Stimulated activated effector memory CD8-positive, alpha-beta T cell treated with anti-CD3 and anti-CD28 coated beads, Interleukin-12 subunit alpha, Interleukin-12 subunit beta, amount 100 ng/mL, for 72 hours (primary cell): ENCODE results near the gene RUNDC3A.
"Not testable (repeated sequence)": the region's sequence is repeated elsewhere in the genome, so short reads cannot be mapped to it uniquely, and the experiment has no call there.

ENCODE experiments used
- ATAC-seq: fragments of 150-1000 bp; cut with Tn5 transposase; 2 replicates; pipeline ENCODE4 v1.10.0; 2021
- DNase-seq, 2 donors: peaks; one replicate each; pipeline ENCODE4 v3.0.0; 2021 to 2022; ENCODE audit warnings: low spot score in 2 of 2
- H3K27ac Mint-ChIP-seq: one replicate; pipeline ENCODE4 v1.8.0; 2022; ENCODE audit warnings: mild to moderate bottlenecking, mixed read lengths
- H3K36me3 Mint-ChIP-seq: one replicate; pipeline ENCODE4 v1.8.0; 2022; ENCODE audit warnings: mild to moderate bottlenecking, mixed read lengths
- H3K4me1 Mint-ChIP-seq: one replicate; pipeline ENCODE4 v1.8.0; 2022; ENCODE audit warnings: mixed read lengths
- H3K4me3 Mint-ChIP-seq: one replicate; pipeline ENCODE4 v1.8.0; 2022; ENCODE audit warnings: mild to moderate bottlenecking, mixed read lengths
- H3K9me3 Mint-ChIP-seq: one replicate; pipeline ENCODE4 v1.8.0; 2022; ENCODE audit warnings: mixed read lengths

Gene RUNDC3A

DNA sequence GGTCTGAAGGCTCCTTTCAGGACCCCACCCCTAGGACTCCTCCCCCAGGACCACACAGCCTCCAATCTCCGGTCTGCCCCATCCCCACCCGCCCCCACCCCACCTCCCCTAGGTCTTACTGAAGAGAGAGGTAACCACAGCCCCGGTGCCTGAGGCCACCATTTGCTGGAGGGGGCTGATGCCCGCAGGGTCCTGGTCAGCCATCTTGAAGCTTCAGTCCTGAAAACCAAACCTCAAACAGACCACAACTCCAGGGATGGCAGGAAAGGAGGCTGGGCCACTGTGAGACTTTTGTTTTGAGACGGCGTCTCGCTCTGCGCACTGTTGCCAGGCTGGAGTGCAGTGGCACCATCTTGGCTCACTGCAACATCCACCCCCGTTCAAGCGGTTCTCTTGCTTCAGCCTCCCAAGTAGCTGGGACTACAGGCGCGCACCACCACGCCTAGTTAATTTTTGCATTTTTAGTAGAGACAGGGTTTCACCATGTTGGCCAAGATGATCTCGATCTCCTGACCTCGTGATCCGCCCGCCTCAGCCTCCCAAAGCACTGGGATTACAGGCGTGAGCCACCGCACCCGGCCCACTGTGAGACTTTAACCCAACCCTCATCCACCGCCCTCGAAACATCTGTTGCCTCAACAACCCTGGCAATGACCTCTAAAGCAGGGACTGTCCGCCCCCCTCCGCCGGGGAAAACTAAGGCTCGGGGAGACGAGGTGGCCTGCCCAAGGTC, 15.1 kb downstream of the RUNDC3A start:
- no peaks in the 10 kb centered on the region for H3K9me3 Mint-ChIP-seq
- ATAC-seq, result no peak
- H3K36me3 Mint-ChIP-seq, result peaks cover 32% of the 10 kb centered on the region
- H3K27ac Mint-ChIP-seq, result no peak overlapping the region
- DNase-seq, result no peak
- peaks cover 35% of the 10 kb centered on the region for H3K4me1 Mint-ChIP-seq
- peak overlapping the region; percentile 91 for H3K4me3 Mint-ChIP-seq

DNA sequence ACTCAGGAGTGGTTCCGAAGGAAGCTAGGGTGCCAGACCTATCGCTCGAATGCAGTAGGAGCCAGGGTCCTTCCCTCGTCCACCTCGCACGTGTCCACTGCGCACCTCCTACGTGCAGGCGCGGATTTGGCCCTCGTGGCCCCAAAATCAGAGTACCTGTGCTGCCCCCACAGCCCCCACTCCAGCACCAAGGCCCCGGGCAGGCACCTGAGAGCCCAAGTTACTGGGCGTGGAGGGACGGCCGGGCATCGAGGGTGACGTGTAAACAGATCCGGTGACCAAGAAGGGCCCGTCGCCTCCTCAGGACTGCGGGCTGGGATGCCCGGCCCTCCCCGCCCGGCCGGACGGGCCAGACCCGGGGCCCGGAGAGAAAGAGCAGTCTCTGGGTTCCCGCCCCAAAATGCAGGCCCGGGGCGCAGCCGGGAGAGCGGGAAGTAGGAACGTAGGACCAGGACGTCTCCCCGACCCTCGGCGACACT, 15.7 kb downstream of the RUNDC3A start:
- Mint-ChIP-seq H3K4me1 (peaks cover 34% of the 10 kb centered on the region), H3K36me3 (peaks cover 32% of the 10 kb centered on the region), H3K9me3 (no peaks in the 10 kb centered on the region), H3K4me3 (peak overlapping the region; percentile 91), H3K27ac (no peak overlapping the region)
- ATAC-seq (no peak), DNase-seq (no peak)

DNA sequence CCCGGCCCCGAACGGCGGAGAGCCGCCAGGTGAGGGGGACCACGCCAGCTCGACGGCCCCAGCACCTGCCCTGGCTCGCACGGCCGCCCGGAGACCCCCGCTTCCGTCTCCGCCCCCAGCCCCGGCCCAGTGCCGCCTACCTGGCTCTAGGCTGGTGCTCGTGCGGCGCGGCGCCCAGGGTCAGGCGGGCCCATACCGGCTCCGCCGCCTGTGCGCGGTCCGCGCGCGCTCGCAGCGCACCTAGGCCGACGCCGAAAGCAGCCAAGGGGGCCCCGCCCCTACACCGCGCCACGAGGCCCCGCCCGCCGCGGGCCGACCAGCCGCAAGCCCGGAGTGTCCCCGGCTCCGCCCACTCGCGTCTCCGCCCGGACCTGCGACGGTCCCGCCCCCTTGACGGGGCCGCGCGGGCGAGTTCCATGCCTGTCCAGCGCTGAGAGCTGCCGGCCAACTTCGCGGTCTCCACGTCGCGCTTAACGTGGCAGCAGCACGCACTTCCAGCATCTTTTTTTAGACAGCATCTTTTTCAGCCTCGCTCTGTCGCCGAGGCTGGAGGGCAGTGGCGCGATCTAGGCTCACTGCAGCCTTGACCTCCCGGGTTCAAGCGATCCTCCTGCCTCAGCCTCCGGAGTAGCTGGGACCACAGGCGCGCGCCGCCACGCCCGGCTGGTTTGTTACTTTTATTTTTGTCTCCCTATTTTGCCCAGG, 16.3 kb downstream of the RUNDC3A start, which contains the start of gene SLC25A39:
TSS of gene SLC25A39 (minus strand) at position 253 of the 705 bp plus-strand sequence. CDS start 1,261 bp downstream, outside the sequence.
- H3K4me3 Mint-ChIP-seq, result peak within 1 kb of the TSS; percentile 91
- DNase-seq (peak; percentile 98), ATAC-seq (peak; percentile 84)
- H3K4me1 Mint-ChIP-seq, result peaks cover 34% of the 10 kb centered on the region
- H3K9me3 Mint-ChIP-seq, result no peaks in the 10 kb centered on the region
- peaks cover 26% of the 10 kb centered on the region for H3K36me3 Mint-ChIP-seq
- peak within 1 kb of the TSS; percentile 91 for H3K27ac Mint-ChIP-seq

DNA sequence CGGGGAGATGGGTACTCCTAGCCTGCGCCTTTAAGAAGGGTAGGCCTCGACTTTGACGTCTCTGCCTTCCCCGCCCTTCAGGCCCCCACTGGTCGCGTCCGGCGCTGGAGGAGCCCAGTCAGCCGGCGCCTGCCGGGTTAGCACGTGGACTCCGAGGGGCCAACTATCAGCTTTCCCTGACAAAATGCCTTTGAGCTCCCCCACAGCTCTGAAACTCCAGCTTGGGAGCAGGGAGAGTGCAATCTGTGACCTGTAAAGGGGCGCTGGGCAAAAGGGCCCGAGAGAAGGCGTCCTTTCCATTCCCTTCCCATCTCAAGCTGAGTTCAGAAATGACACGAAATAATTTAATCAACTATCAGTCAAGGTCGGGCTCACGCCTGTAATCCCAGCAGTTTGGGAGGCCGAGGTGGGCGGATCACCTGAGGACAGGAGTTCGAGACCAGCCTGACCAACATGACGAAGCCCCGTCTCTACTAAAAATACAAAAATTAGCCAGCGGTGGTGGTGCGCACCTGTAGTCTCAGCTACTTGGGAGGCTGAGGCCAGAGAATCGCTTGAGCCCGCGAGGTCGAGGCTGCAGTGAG, 18.6 kb downstream of the RUNDC3A start:
- H3K36me3 Mint-ChIP-seq, result peaks cover 10% of the 10 kb centered on the region
- no peaks in the 10 kb centered on the region for H3K9me3 Mint-ChIP-seq
- DNase-seq, result peak; percentile 84 to 94
- peak overlapping the region; percentile 91 for H3K27ac Mint-ChIP-seq
- peaks cover 33% of the 10 kb centered on the region for H3K4me1 Mint-ChIP-seq
- peak; percentile 84 for ATAC-seq
- H3K4me3 Mint-ChIP-seq, result peak overlapping the region; percentile 91

DNA sequence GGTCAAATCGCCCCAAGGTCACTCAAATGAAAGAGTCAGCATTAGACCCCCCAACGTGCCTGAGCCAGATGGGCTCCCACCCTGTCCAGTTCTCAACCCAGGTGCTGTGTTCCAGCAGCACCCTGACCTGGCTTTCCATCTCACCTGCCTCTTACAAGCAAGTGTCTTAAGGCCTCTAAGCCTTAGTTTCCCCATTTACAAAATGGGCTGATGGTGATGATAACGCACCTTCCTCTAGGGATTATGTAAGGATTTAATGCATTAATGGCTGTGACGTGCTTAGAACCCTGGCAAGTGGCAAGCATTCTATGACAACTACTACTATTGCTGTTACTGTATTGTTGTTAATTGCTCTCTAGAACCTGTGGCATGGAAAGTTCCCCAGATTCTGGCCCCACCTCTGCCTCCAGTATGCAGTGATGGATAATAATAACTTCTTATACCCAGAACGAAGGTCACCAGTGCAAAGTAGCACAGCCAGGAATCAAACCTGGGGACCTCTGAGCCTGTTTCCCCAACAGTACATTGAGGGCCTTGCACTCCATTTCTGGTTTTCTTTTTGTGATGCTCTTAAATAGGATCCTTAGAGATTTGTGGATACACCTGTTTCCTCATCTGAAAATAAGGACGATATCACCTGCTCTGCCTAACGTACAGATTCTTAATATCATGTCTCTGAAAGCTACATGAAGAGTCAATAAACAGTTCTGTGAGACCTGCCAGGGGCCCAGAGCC, 19.5 kb downstream of the RUNDC3A start:
- no peaks in the 10 kb centered on the region for H3K9me3 Mint-ChIP-seq
- no peak for ATAC-seq
- DNase-seq, result no peak
- H3K36me3 Mint-ChIP-seq, result peaks cover 3% of the 10 kb centered on the region
- peak overlapping the region; percentile 40 for H3K27ac Mint-ChIP-seq
- H3K4me3 Mint-ChIP-seq, result no peak overlapping the region
- peaks cover 25% of the 10 kb centered on the region for H3K4me1 Mint-ChIP-seq

DNA sequence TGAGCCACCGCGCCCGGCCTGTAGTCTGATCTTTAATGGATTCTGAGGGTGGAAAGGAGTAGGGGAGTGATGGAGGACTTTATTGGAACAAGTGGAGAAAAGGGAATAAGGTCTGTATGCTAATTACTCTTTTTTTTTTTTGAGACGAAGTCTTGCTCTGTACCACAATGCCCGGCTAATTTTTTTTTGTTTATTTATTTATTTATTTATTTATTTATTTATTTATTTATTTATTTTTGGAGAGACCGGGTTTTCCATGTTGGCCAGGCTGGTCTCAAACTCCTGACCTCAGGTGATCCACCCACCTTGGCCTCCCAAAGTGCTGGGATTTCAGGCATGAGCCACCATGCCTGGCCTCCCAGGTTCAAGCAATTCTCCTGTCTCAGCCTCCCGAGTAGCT, 21.1 kb downstream of the RUNDC3A start:
- H3K36me3 Mint-ChIP-seq, DNase-seq, ATAC-seq, H3K9me3 Mint-ChIP-seq, H3K4me3 Mint-ChIP-seq, H3K27ac Mint-ChIP-seq: not testable (repeated sequence)
- H3K4me1 Mint-ChIP-seq, result peaks cover 12% of the 10 kb centered on the region

DNA sequence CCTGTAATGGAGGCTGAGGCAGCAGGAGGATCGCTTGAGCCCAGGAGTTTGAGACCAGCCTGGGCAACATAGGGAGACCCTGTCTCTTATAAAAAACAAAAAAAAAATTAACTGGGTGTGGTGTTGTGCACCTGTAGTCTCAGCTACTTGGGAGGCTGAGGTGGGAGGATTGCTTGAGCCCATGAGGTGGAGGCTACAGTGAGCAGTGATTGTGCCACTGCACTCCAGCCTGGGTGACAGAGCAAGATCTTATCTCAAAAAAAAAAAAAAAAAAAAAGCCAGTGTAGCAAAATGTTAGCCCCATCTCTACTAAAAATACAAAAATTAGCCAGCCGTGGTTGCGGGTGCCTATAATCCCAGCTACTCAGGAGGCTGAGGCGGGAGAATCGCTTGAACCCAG, 21.9 kb downstream of the RUNDC3A start:
- H3K27ac Mint-ChIP-seq, result not testable (repeated sequence)

DNA sequence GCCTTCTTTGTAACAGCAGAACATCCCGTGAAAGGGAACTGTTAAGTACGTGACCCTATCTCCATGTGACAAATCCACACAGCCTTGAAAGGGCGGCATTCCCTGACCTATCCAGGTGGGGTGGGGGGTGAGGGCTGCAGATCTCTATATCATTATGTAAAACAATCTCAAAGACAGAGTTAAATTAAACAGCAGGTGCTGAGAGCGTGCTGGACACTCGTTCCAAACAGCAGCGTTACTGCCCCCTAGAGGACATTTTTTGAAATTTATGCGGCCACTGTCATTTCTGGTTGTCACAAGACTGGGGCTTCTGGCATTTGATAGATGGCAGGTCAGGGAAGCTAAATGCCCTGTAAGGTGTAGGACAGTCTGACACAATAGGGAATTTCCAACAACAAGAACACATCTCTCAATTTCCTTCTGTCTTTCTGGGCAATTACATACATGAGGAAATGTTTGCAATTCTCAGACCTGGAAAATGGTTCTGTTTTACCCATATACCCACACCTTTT, 22.9 kb downstream of the RUNDC3A start:
- peak; percentile 64 to 85 for DNase-seq
- peak; percentile 57 for ATAC-seq
- H3K36me3 Mint-ChIP-seq, result no peaks in the 10 kb centered on the region
- no peaks in the 10 kb centered on the region for H3K9me3 Mint-ChIP-seq
- no peak overlapping the region for H3K4me3 Mint-ChIP-seq
- H3K27ac Mint-ChIP-seq, result no peak overlapping the region
- peaks cover 12% of the 10 kb centered on the region for H3K4me1 Mint-ChIP-seq

More for the DNA sequence above, 21.9 kb downstream of the RUNDC3A start:
- not testable (repeated sequence) for DNase-seq, H3K36me3 Mint-ChIP-seq, H3K9me3 Mint-ChIP-seq, H3K4me3 Mint-ChIP-seq, ATAC-seq
- peaks cover 12% of the 10 kb centered on the region for H3K4me1 Mint-ChIP-seq

DNA sequence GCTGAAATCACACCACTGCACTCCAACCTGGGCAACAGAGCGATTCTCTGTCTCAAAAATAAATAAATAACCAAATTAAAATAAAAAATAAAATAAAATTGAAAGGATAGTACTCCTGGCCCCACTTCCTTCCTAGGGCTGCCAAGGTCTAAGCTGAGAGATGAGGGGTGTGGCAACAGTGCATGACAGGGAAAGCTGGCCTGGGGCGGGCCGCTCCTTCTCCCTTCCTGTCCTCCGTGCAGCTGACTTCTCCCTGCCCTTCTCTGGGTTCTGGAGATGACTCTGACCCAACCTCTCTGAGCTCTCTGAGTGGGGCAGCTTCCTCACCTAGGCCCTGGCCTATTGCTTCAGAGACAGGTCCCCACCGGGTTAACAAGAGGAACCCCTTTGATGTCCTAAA, 25.0 kb downstream of the RUNDC3A start:
- H3K4me1 Mint-ChIP-seq, result peaks cover 8% of the 10 kb centered on the region
- no peak overlapping the region for H3K27ac Mint-ChIP-seq
- ATAC-seq (no peak), DNase-seq (no peak)
- H3K9me3 Mint-ChIP-seq, result no peaks in the 10 kb centered on the region
- H3K36me3 Mint-ChIP-seq, result no peaks in the 10 kb centered on the region
- no peak overlapping the region for H3K4me3 Mint-ChIP-seq

DNA sequence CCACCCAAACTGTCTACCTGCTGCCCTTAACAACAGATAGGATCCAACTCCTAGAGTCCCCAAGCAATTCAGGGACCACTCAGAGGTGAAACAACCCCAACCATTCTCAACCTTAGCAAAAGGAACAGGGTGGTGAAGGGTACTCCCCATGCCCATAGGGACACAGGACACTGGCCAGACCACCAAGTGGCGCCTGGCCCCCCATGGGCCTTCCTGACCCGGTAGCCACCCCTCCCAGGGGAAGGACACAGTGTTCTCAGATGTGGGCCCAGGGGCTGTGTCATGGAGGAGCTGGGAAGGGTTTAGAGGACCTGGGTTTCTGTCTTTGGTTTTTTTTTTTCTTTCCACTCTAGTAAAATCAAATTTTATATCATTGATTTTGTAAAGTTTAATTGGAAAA, 25.9 kb downstream of the RUNDC3A start:
- H3K27ac Mint-ChIP-seq, result peak overlapping the region; percentile 45
- no peaks in the 10 kb centered on the region for H3K36me3 Mint-ChIP-seq
- no peak for ATAC-seq
- no peaks in the 10 kb centered on the region for H3K9me3 Mint-ChIP-seq
- H3K4me1 Mint-ChIP-seq, result peaks cover 13% of the 10 kb centered on the region
- H3K4me3 Mint-ChIP-seq, result no peak overlapping the region
- DNase-seq, result no peak

DNA sequence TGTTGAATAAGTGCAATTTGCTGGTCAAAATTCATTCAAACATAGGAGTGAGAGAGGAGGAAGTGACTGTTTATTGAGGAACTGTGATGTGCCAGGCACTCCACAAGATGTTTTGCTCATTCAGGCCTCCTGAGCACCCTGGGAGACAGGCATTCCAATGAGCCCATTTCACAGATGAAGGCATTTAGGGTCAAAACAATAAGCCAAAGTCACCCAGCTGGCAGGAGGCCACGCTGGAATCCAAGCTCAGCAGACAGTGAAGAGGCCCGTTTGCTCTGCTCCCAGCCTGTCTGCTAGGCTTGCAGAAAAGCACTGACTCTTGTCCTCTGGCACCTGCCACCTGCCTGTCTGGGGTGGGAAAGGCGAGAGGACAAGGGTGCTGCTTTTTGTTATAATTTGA, 26.3 kb downstream of the RUNDC3A start:
- ATAC-seq, result no peak
- no peak overlapping the region for H3K4me3 Mint-ChIP-seq

DNA sequence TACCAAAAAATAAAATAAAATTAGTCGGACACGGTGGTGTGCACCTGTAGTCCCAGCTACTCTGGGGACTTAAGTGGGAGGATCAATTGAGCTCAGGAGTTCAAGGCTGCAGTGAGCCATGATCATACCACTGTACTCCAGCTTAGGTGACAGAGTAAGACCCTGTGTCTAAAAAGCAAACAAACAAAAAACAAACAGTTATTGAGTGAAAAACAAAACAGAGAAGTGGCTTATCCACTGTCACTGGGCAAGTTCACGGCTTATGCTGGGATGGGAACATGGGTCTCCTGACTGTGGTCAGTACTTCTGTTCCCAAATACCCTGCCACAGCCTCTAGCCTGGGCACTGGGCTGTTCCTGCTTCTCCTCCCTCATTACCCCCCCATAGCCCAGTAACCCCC, 27.2 kb downstream of the RUNDC3A start:
- H3K4me3 Mint-ChIP-seq, result no peak overlapping the region
- H3K27ac Mint-ChIP-seq, result no peak overlapping the region
- H3K9me3 Mint-ChIP-seq, result no peaks in the 10 kb centered on the region
- DNase-seq (no peak), ATAC-seq (no peak)
- H3K36me3 Mint-ChIP-seq, result no peaks in the 10 kb centered on the region
- peaks cover 13% of the 10 kb centered on the region for H3K4me1 Mint-ChIP-seq

More for the DNA sequence above, 26.3 kb downstream of the RUNDC3A start:
- DNase-seq, result no peak
- Mint-ChIP-seq H3K4me1 (peaks cover 13% of the 10 kb centered on the region), H3K36me3 (no peaks in the 10 kb centered on the region), H3K27ac (peak overlapping the region; percentile 45), H3K9me3 (no peaks in the 10 kb centered on the region)

DNA sequence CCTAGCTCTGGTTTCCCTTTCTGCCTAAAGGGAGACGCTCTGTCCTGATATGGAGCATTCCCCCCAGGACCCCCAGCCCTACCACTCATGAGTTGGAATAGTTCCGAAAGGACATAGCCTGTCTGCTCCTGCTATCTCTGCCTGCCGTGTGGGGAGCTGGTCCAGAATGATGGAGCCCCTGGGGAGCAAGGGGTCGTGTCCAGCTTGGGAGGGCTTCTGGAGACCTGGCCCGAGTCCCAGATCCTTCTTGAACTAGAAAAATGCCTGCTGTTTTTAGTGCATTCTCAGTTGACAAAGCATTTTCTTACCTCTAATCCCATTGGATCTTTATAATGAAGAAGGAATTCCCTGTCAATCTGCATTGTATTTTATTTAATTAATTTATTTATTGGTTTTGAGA, 27.6 kb downstream of the RUNDC3A start:
- Mint-ChIP-seq H3K4me3 (no peak overlapping the region), H3K9me3 (no peaks in the 10 kb centered on the region), H3K36me3 (no peaks in the 10 kb centered on the region), H3K4me1 (peaks cover 12% of the 10 kb centered on the region), H3K27ac (no peak overlapping the region)
- no peak for ATAC-seq
- no peak for DNase-seq

DNA sequence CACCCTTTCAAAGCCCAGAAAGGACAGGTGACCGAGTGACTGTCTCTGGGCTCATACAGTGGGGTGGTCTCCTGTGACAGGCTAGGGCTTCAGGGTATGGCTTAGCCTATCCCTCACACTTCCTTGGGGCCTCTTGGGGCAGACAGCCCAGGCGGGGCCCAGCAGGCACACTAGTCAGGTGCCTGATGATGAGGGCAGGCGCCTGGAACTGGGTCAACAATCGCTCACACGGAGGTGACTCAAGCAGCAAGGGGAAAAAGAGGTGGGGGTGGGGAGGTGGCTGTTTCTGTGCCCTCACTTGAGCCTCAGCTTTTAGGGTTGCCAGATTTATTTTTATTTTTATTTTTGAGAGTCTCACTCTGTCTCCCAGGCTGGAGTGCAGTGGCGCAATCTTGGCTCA, 30.3 kb downstream of the RUNDC3A start:
- peaks cover 6% of the 10 kb centered on the region for H3K4me1 Mint-ChIP-seq

DNA sequence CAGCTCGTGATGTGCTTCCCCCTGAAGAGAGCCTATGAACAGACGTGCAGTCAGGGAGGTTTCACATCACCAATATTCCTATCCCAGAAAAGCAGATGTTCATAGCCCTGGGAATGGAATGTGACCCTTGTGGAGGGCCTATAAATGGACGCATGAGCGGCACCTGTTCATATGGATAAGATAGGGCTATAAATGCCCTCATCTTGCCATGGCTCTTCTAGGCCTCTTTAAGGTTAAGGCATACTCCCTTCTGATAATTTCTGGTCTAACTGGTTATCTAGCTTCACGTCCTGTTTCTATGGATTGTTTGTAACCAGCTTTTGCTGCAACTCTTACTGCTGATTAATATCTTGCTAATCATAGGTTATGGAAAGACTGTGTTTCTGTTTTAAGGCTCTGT, 32.2 kb downstream of the RUNDC3A start:
- H3K27ac Mint-ChIP-seq, H3K9me3 Mint-ChIP-seq, ATAC-seq, H3K4me3 Mint-ChIP-seq, H3K36me3 Mint-ChIP-seq, DNase-seq: not testable (repeated sequence)
- H3K4me1 Mint-ChIP-seq, result peaks cover 22% of the 10 kb centered on the region

More for the DNA sequence above, 30.3 kb downstream of the RUNDC3A start:
- no peak for DNase-seq
- peak overlapping the region; percentile 38 for H3K4me3 Mint-ChIP-seq
- peak overlapping the region; percentile 74 for H3K27ac Mint-ChIP-seq
- no peaks in the 10 kb centered on the region for H3K9me3 Mint-ChIP-seq
- no peaks in the 10 kb centered on the region for H3K36me3 Mint-ChIP-seq
- ATAC-seq, result peak; percentile 96
